ENCODE data around the gene FTO.

Gene FTO

GRCh38 chr16:53966821-53967571 lies 263.0 kb downstream of the FTO start:
- DNase-seq (ENCODE audit: low read depth): no peak
- no peak overlapping the region for H3K4me3 ChIP-seq (ENCODE audit: low read depth, low read length)
- TF ChIP-seq CTCF (IDR thresholded peaks at IDR 0.05; ENCODE audit: insufficient read depth, low read depth, low read length, missing control alignments): no peak

GRCh38 chr16:53967572-53967971 lies 263.6 kb downstream of the FTO start:
- no peak for TF ChIP-seq CTCF (IDR thresholded peaks at IDR 0.05; ENCODE audit: insufficient read depth, low read depth, low read length, missing control alignments)
- no peak overlapping the region for H3K4me3 ChIP-seq (ENCODE audit: low read depth, low read length)
- DNase-seq (ENCODE audit: low read depth): no peak

- H3K4me3 ChIP-seq (ENCODE audit: low read depth, low read length): no peak overlapping the region
- no peak for DNase-seq (ENCODE audit: low read depth)
- TF ChIP-seq CTCF (IDR thresholded peaks at IDR 0.05; ENCODE audit: insufficient read depth, low read depth, low read length, missing control alignments): no peak
Observed at GRCh38 chr16:53968454-53968853, 264.5 kb downstream of the FTO start.

GRCh38 chr16:53968896-53969295 lies 264.9 kb downstream of the FTO start:
- no peak overlapping the region for H3K4me3 ChIP-seq (ENCODE audit: low read depth, low read length)
- TF ChIP-seq CTCF (IDR thresholded peaks at IDR 0.05; ENCODE audit: insufficient read depth, low read depth, low read length, missing control alignments): no peak
- no peak for DNase-seq (ENCODE audit: low read depth)

GRCh38 chr16:53971616-53972015 lies 267.7 kb downstream of the FTO start:
- H3K4me3 ChIP-seq (ENCODE audit: low read depth, low read length): no peak overlapping the region
- no peak for DNase-seq (ENCODE audit: low read depth)
- TF ChIP-seq CTCF (IDR thresholded peaks at IDR 0.05; ENCODE audit: insufficient read depth, low read depth, low read length, missing control alignments): no peak

- no peak for DNase-seq (ENCODE audit: low read depth)
- no peak overlapping the region for H3K4me3 ChIP-seq (ENCODE audit: low read depth, low read length)
- TF ChIP-seq CTCF (IDR thresholded peaks at IDR 0.05; ENCODE audit: insufficient read depth, low read depth, low read length, missing control alignments): no peak
Observed at GRCh38 chr16:53973021-53973420, 269.1 kb downstream of the FTO start.

Data from GM12865 (cell line).